Activated CD4-positive, alpha-beta T cell treated with anti-CD3 and anti-CD28 coated beads for 1 hour (primary cell): ENCODE results near the gene RALGPS1.

ENCODE experiments used
- DNase-seq: peaks from one replicate; pipeline ENCODE4 v3.0.0-alpha.2; 2020

RALGPS1 gene

GRCh38 chr9:126906091-126906490, 8.5 kb upstream of the RALGPS1 start:
- no peak for DNase-seq

GRCh38 chr9:126907058-126907457, 7.5 kb upstream of the RALGPS1 start:
- DNase-seq: no peak

GRCh38 chr9:126915281-126915816, 767 bp downstream of the RALGPS1 start:
- DNase-seq: no peak

DNA sequence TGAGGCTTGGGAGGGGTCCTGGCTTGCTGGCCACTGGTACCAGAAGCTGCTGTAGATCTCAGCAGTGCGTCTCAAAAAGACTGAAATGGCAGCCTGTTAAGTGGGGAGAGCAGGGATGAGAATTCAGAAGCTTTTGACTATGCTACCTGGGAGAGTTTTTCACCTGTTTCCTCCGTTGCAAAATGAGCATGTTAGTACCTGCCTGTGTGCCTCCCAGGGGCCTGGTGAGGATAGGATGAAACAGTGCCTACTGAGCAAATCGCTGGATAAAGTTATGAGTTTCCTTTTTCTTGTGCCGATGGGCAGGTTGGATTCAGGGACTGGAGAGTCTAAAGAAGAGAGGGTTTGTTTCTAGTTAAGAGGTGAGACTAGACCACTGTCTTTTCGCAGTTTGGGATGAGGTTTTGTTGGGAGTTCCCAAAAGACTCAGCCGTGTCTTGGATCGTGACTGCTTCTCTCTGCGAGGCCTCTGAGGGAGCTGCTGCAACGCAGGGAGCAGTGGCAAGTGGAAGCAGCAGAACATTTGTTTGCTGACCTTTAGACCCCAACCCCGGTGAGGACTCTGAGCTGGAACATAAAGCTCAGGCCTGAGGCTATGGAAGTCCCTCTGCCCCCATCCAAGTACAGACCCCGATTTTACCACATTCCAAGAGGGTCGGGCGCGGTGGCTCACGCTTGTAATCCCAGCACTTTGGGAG, 1.4 kb downstream of the RALGPS1 start:
- no peak for DNase-seq

DNA sequence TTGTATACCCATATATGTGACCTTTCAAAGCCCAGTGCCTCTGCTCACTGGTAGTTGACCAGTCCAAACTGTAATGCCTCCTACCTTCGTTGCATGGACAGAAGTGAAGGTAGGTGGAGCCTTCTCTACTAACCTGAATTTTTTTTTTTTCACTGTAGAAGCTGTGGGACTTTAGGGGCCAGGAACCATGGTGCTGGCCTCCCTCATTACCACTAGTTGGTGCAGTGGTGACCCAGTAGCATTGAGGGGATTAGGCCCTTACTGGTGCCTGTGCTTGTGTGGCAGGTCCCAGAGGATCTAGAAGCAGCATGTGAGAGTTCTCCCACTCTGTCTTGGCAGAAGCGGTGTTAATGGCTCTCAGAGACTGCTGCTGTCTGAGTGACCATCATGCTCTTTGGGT, 2.3 kb downstream of the RALGPS1 start:
- DNase-seq: no peak

GRCh38 chr9:126919193-126919592, 4.6 kb downstream of the RALGPS1 start:
- DNase-seq: no peak

- no peak for DNase-seq
Observed at GRCh38 chr9:126925876-126926275, 11.3 kb downstream of the RALGPS1 start.

- no peak for DNase-seq
Observed at GRCh38 chr9:126926364-126926763, 11.8 kb downstream of the RALGPS1 start.

GRCh38 chr9:126927419-126927818, 12.8 kb downstream of the RALGPS1 start:
- DNase-seq: no peak

GRCh38 chr9:126932871-126933321, 18.3 kb downstream of the RALGPS1 start:
- DNase-seq: no peak

DNA sequence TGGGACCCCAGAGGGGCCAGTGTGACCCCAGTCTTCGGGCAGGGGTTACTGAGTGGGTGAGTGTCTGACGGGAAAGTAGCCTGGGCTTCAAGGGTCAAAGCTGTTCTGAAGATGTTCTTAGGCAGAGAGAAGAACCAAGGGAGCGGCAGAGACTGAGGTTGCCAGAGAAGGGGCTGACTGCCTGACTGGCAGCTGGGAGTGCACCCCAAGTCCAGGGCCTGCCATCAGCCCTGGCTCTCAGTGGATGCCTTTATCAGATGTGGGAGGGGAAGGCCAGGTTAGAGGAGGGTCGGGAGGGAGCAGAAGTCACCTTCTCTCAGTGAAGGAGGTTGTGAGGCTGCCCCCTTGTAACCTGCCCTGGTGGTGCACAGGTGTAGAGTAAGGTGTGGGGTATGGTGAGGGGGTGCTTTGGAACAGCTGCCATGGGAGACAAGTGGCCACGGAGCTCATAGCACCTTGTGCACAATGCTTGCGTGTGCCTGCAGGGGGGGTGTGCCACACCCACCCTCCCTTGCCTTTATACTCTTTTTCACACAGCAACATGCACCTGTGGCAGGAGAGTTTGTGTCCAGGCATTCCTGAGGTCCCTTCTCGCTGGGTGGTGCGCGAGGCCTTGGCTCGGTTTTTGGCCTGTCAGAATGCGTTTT, 18.9 kb downstream of the RALGPS1 start:
- no peak for DNase-seq

DNA sequence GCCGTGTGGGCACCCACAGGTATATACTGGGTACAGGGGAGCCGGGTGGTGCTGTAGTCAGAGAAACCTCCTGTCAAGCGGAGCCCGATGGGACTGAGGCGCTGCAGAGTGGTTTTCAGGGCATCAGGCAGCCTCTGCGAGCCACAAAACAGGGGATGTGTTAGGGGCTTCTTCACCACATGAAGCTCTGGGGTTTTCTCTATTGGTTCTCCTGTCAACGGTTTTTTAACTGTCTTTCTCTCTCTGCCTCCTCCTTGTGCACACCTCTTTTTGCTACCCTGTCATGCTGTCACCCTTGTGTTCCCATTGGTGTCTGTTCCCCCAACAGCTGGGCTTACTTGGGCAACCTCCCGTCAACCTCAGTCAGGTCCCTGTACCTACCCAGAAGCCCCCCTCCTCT, 19.9 kb downstream of the RALGPS1 start:
- DNase-seq: no peak

GRCh38 chr9:126935630-126936029, 21.0 kb downstream of the RALGPS1 start:
- no peak for DNase-seq

- DNase-seq: no peak
Observed at GRCh38 chr9:126937444-126937843, 22.9 kb downstream of the RALGPS1 start.

DNA sequence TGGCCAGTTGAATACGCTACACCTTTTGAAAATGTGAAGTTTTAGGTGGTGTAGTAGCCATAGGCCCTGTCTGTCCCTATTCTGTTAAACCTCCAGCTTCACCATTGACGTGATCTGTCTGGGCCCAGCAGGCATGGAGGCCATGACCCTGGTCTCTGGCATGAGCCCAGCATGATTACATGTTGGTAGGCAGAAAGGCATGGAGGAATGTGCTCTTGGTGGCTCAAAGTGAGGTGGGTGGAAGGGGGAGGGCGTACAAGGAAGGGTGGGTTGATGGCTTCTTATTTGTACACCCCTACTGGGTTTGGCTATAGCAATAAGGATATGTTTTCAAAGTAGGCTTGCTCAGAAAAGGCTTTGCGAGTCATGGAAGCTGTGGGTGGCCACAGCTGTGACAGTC, 23.7 kb downstream of the RALGPS1 start:
- no peak for DNase-seq

DNA sequence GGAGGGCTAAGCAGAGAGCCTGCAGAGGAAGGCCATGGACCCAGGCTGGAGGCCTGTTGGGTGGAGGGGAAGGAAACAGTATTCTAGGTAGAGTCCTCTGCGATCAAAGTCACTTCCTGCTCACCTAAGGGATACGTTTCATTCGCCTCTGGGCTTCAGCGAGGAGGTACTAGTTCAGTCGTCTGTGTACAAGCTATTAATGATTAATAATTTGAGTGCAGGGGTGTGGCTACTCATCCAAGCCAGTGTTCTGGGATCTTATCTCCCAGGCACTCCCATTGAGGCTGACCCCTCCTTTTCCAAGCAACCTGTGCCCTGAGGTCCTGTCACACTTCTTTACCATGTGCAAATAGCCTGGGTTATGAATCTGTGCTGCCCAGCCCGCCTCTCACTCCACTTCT, 25.2 kb downstream of the RALGPS1 start:
- no peak for DNase-seq

GRCh38 chr9:126942399-126942798, 27.8 kb downstream of the RALGPS1 start:
- no peak for DNase-seq

GRCh38 chr9:126945682-126946081, 31.1 kb downstream of the RALGPS1 start:
- no peak for DNase-seq

DNA sequence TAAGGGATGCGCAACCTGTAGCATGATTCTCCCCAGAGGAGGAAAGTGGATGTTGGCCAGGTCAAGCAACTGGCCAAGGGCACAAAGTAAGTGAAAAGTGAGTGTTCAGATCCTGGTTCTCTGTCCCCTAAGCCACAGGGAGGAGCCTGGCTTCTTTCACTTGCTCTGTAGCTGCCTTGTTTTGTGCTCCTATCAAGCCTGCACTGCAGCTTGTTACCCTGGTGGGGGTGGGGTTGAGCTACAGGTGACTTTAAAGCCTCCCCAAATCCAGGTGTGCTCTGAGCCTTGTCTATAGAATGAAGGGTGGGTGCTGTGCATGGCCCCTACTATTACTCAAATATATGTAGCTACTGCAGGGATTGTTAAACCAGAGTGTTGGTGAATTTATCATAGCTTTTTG, 32.9 kb downstream of the RALGPS1 start:
- no peak for DNase-seq

DNA sequence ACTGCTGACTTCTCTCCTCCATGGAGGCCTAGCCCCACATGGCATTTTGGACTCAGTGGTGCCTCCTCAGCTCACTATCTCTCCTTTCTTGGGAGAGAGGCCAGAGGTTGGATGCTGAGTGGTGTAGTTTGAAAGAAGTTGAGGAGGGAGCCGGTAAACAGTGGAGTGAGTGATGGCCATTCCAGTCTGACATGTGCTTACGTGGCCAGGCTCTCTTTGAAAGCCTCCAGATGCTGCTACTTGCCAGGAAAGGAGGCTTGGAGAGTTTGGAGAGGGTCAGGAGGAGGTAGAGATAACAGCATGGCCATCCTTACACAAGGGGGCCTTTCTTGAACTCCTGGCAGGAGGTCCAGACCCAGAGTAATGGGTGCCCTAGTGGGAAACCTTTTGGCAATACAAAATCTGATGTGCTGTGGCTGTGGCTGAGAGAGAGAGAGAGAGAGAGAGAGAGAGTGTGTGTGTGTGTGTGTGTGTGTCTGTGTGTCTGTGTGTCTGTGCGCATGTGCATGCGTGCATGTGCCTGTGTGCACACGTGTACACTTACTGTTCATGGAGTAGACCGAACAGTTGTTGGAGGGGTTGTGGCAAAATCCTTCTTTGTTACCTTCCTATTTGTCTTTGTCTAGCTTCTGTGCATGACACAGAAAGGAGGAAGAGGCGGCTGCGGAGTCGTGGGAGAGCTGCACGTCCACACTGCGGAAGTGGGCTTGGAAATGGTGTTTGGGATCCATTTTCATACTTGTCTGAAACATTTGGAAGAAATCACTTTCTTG, 37.8 kb downstream of the RALGPS1 start:
- DNase-seq: no peak

DNA sequence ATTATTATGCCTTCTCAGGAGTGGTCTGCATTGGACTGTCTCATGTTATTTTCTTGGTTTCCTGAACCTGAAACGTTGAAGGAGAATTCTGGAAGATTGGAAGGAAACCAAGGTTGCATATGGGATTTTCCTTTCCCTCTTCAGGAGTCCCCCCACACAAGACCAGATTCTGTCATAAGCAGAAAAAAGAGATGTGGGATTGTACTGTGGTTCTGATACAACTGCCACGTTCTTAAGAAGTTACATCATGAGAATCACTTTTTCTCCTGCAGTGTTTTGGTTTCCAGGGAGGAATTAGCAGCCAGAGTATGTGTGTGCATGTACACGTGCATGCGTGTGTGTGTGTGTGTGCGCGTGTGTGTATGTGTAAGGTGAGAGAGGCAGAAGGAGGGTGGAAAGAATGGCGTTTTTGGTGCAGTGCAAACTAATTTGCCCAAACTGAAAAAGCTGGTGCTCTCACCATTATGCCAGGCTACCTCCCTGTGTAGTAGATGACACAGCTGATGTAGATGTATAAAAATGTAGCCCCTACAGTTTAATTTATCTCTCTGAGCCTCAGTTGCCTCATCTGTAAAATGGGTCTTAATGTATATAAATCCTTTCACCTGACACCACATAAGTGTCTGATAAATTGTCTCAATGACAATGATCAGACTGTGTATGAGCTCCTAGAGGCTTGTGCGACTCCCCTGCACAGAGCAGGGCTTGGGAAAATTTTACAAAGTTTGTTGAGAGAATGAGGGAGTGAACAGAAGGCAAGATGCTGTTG, 38.6 kb downstream of the RALGPS1 start:
- no peak for DNase-seq

- no peak for DNase-seq
Observed at GRCh38 chr9:126955811-126956210, 41.2 kb downstream of the RALGPS1 start.
